OCI-LY7 (cell line): ENCODE measurements around the gene CENPH. TPM values are rescaled to one million over a fixed set of nuclear protein-coding genes. Genes with fewer than 3 reads are reported as not detected.

Experiments used
- BruUV-seq: library from RNA; stranded (reverse); fragments of 400-500 nt; replicated peaks from 2 replicates; lab custom pipeline; 2021; lab: Mats Ljungman, UMichigan
- CTCF ChIA-PET: fragments of 300-600 bp; sonication (Branson Sonifier 250); formaldehyde crosslinking; loops from one replicate; lab custom pipeline; 2022; ENCODE audit warnings: antibody characterized with exemption; ENCODE audit not compliant: unreplicated experiment; lab: Charles Lee
- POLR2A ChIA-PET: fragments of 300-600 bp; sonication (Branson Sonifier 250); formaldehyde crosslinking; loops from one replicate; lab custom pipeline; 2022; ENCODE audit warnings: antibody characterized with exemption; lab: Charles Lee
- DNase-seq: peaks from one replicate; pipeline ENCODE4 v3.0.0-alpha.2; 2015; ENCODE audit warnings: low spot score
- H2AFZ ChIP-seq: fragments of 200-600 bp; sonication (generic), shearing (Covaris generic); 2 replicates; pipeline ENCODE4 v1.6.1; 2014; ENCODE audit warnings: mild to moderate bottlenecking, antibody characterized with exemption, low read length, moderate library complexity
- H3K27ac ChIP-seq: fragments of 200-600 bp; sonication (generic); 2 replicates; pipeline ENCODE4 v1.5.1; 2014; ENCODE audit warnings: mixed run types, low read depth, mild to moderate bottlenecking, moderate library complexity, low read length, inconsistent platforms; ENCODE audit not compliant: poor library complexity, severe bottlenecking
- H3K36me3 ChIP-seq: fragments of 200-600 bp; sonication (generic); 2 replicates; pipeline ENCODE4 v1.6.1; 2014; ENCODE audit warnings: mild to moderate bottlenecking, antibody characterized with exemption, low read length, moderate library complexity, mixed read lengths; ENCODE audit not compliant: insufficient read depth
- H3K4me1 ChIP-seq: fragments of 200-600 bp; sonication (generic); 2 replicates; pipeline ENCODE4 v1.5.1; 2014; ENCODE audit warnings: mild to moderate bottlenecking, low read length; ENCODE audit not compliant: insufficient read depth, poor library complexity, severe bottlenecking
- H3K4me2 ChIP-seq: fragments of 200-600 bp; sonication (generic); 2 replicates; pipeline ENCODE4 v1.6.1; 2014; ENCODE audit warnings: mild to moderate bottlenecking, low read length
- H3K4me3 ChIP-seq: fragments of 200-600 bp; sonication (generic); 2 replicates; pipeline ENCODE4 v1.5.1; 2014; ENCODE audit warnings: mild to moderate bottlenecking, low read depth, low read length; ENCODE audit not compliant: poor library complexity, severe bottlenecking
- H3K79me2 ChIP-seq: fragments of 200-600 bp; sonication (generic); 2 replicates; pipeline ENCODE4 v1.6.1; 2016; ENCODE audit warnings: low read depth, mild to moderate bottlenecking, low read length, moderate library complexity, mixed read lengths; ENCODE audit not compliant: insufficient read depth
- H3K9me2 ChIP-seq: fragments of 200-600 bp; sonication (generic); 2 replicates; pipeline ENCODE4 v1.6.1; 2016; ENCODE audit warnings: mild to moderate bottlenecking, low read length, mixed read lengths; ENCODE audit not compliant: insufficient read depth
- H3K9me3 ChIP-seq: fragments of 200-600 bp; sonication (generic); 2 replicates; pipeline ENCODE4 v1.6.1; 2014; ENCODE audit warnings: mild to moderate bottlenecking, mixed run types, low read length, mixed read lengths
- H4K20me1 ChIP-seq: fragments of 200-600 bp; sonication (generic); 2 replicates; pipeline ENCODE4 v1.6.1; 2014; ENCODE audit warnings: mild to moderate bottlenecking, antibody characterized with exemption, low read length, moderate library complexity, mixed read lengths; ENCODE audit not compliant: insufficient read depth
- CTCF ChIP-seq: fragments of 200-600 bp; sonication (generic); conservative IDR thresholded peaks from 2 replicates; pipeline ENCODE4 v1.5.1; 2014; ENCODE audit warnings: mild to moderate bottlenecking, antibody characterized with exemption, low read length, moderate library complexity, mixed read lengths
- EZH2phosphoT487 ChIP-seq: fragments of 200-600 bp; sonication (generic); IDR thresholded peaks from 2 replicates; pipeline ENCODE4 v1.6.1; 2018; ENCODE audit warnings: low read depth, borderline replicate concordance, mild to moderate bottlenecking, mixed run types, antibody characterized with exemption, low read length, moderate library complexity, mixed read lengths
- intact Hi-C: fragments of 100-400 bp; cut with micrococcal nuclease; formaldehyde crosslinking; loops from one replicate; pipeline ENCODE4 v1.10.0; 2022; ENCODE audit not compliant: unreplicated experiment
- total RNA-seq, 2 experiments: library from RNA; depleted of rRNA in 1 of 2; stranded (reverse); fragments of >200 nt in 1 of 2; shearing (Covaris generic) in 1 of 2; gene quantifications; 2 replicates each; pipeline ENCODE4 v1.2.3, GENCODE V29; 2014 to 2022

The CENPH gene
- total RNA-seq, 2 experiments from 2014 or later = 86.1 to 105 TPM

- Histone ChIP-seq H2AFZ (peak overlapping the region; percentile 60; the same call in 1 of the 2 replicates), H3K27ac (peak overlapping the region; percentile 85), H3K9me2 (no peaks in the 10 kb centered on the region), H3K4me1 (peaks cover 42% of the 10 kb centered on the region), H3K79me2 (peaks cover 51% of the 10 kb centered on the region), H3K4me2 (peak overlapping the region; percentile 95), H4K20me1 (no peaks in the 10 kb centered on the region), H3K4me3 (peak overlapping the region; percentile 90), H3K36me3 (peaks cover 53% of the 10 kb centered on the region), H3K9me3 (no peaks in the 10 kb centered on the region)
- POLR2A ChIA-PET = interaction anchor here (1.0 to 5.4 kb wide), 7 partner anchors 10 to 246 kb away, joined by 3 to 35 read pairs (median 4); partner anchors contain the start of genes CDK7 and CENPH
- TF ChIP-seq EZH2phosphoT487 (no peak), CTCF (no peak)
- peak; percentile 37 for DNase-seq
- intact Hi-C loops = loop anchor here (1.0 to 5.0 kb wide), 4 partner anchors 22 to 205 kb away; partner anchors contain the start of genes CCDC125, CENPH and SLC30A5
- no TSS peak for BruUV-seq
- CTCF ChIA-PET = interaction anchor here (0.6 kb wide), 2 partner anchors 22 to 182 kb away, joined by 3 read pairs; no protein-coding TSS in a partner anchor
These were observed 21.9 kb upstream of the CENPH start for GRCh38 chr5:69167493-69167855.

- intact Hi-C loops = loop anchor here (1.0 to 5.0 kb wide), 4 partner anchors 21 to 204 kb away; partner anchors contain the start of genes CCDC125, CENPH and SLC30A5
- CTCF ChIA-PET = interaction anchor here (0.6 kb wide), 1 partner anchor 181 kb away, joined by 3 read pairs; no protein-coding TSS in a partner anchor
These were observed 21.5 kb upstream of the CENPH start for GRCh38 chr5:69167929-69168328.

More at GRCh38 chr5:69167929-69168328, 21.5 kb upstream of the CENPH start:
- Histone ChIP-seq H3K79me2 (peaks cover 52% of the 10 kb centered on the region), H3K4me1 (peaks cover 42% of the 10 kb centered on the region), H4K20me1 (no peaks in the 10 kb centered on the region), H2AFZ (peak overlapping the region; percentile 60; the same call in 1 of the 2 replicates), H3K27ac (peak overlapping the region; percentile 85), H3K36me3 (peaks cover 58% of the 10 kb centered on the region), H3K9me3 (no peaks in the 10 kb centered on the region), H3K4me2 (peak overlapping the region; percentile 95), H3K4me3 (peak overlapping the region; percentile 90), H3K9me2 (no peaks in the 10 kb centered on the region)
- TF ChIP-seq CTCF (no peak), EZH2phosphoT487 (no peak)
- POLR2A ChIA-PET = interaction anchor here (1.3 to 5.4 kb wide), 5 partner anchors 10 to 204 kb away, joined by 3 to 35 read pairs (median 6); partner anchors contain the start of genes CDK7 and CENPH
- BruUV-seq = no TSS peak
- DNase-seq = peak; percentile 19
